Gastrocnemius medialis (tissue), 4 donors: ENCODE data around the gene STX10. TPM values are rescaled to one million over a fixed set of nuclear protein-coding genes. Genes with fewer than 3 reads are reported as not detected.

Source experiments
- ATAC-seq, 2 donors: fragments of 150-250 bp; one replicate each; pipeline ENCODE4 v1.9.1; 2016
- DNase-seq, 2 donors: peaks; one replicate each; pipeline ENCODE4 v3.0.0-alpha.2; 2019
- H3K27ac ChIP-seq, 4 donors: fragments of 200-600 bp; sonication (generic); 1 replicate in 1 of 4; 2 replicates in 3 of 4; pipeline ENCODE4 v1.5.1; 2016 to 2018; ENCODE audit warnings: mild to moderate bottlenecking in 2 of 4, moderate library complexity in 1 of 4
- H3K27me3 ChIP-seq, 3 donors: fragments of 200-600 bp; sonication (generic) in 2 of 3; 1 replicate in 1 of 3; 2 replicates in 2 of 3; pipeline versions ENCODE4 v1.5.1 to v1.6.0; 2016 to 2019; ENCODE audit warnings: mild to moderate bottlenecking in 1 of 3, moderate library complexity in 1 of 3
- H3K36me3 ChIP-seq, 2 donors: fragments of 200-600 bp; sonication (generic) in 1 of 2; one replicate each; pipeline ENCODE4 v1.5.1; 2017 to 2018
- H3K4me1 ChIP-seq, 2 donors: fragments of 200-600 bp; sonication (generic) in 1 of 2; one replicate each; pipeline ENCODE4 v1.5.1; 2016 to 2017; ENCODE audit warnings: mild to moderate bottlenecking in 2 of 2
- H3K4me3 ChIP-seq, 4 donors: fragments of 200-600 bp; sonication (generic) in 3 of 4; 1 replicate in 1 of 4; 2 replicates in 3 of 4; pipeline ENCODE4 v1.5.1; 2016 to 2019; ENCODE audit warnings: mild to moderate bottlenecking in 2 of 4
- H3K9me3 ChIP-seq, 3 donors: fragments of 200-600 bp; sonication (generic) in 2 of 3; 1 replicate in 1 of 3; 2 replicates in 2 of 3; pipeline ENCODE4 v1.5.1; 2016 to 2019
- CTCF ChIP-seq, 5 experiments: fragments of 450-650 bp in 3 of 5; fragments of 200-600 bp in 2 of 5; sonication (generic) in 2 of 5; IDR thresholded peaks in 4 of 5; conservative IDR thresholded peaks in 1 of 5; 1 replicate in 4 of 5; 2 replicates in 1 of 5; pipeline ENCODE4 v1.5.1; 2016 to 2019; ENCODE audit warnings: antibody characterized with exemption in 5 of 5, mild to moderate bottlenecking in 3 of 5, moderate library complexity in 3 of 5
- POLR2A ChIP-seq, 2 donors: fragments of 450-650 bp; IDR thresholded peaks; one replicate each; pipeline ENCODE4 v1.6.1; 2017; ENCODE audit warnings: antibody characterized with exemption in 2 of 2, mild to moderate bottlenecking in 2 of 2, moderate library complexity in 2 of 2
- in situ Hi-C, 4 donors: fragments of 200-750 bp; cut with MboI; loops; one replicate each; pipeline versions ENCODE4 v1.15.0 to v1.8.0; 2017; ENCODE audit warnings: low sequenced_read_pairs in 4 of 4
- intact Hi-C: fragments of 100-400 bp; cut with DNase I; formaldehyde crosslinking; loops from one replicate; pipeline ENCODE4 v1.15.1; 2023; ENCODE audit warnings: low total_unique reads
- total RNA-seq, 4 donors: library from RNA; depleted of rRNA; stranded (reverse); fragments of >200 nt; gene quantifications; one replicate each; pipeline versions ENCODE4 v1.1.0 to v1.2.3, GENCODE V29; 2016

STX10 gene
- total RNA-seq, 4 donors from 2014 or later = 16.5 to 40.7 (median 33.4) TPM

GRCh38 chr19:13155472-13156359 lies 5.5 kb upstream of the STX10 start:
- intact Hi-C loops = no loop called here
- TF ChIP-seq POLR2A (IDR thresholded peaks at IDR 0.05) (peak; percentile 16 to 28), CTCF (IDR thresholded peaks at IDR 0.05 in 4 of 5, conservative IDR thresholded peaks at IDR 0.05 in 1 of 5) (no peak)
- Histone ChIP-seq H3K4me3 (peak overlapping the region; percentile 56 to 94 (median 91)), H3K27ac (peak overlapping the region; percentile 96 to 99 (median 98)), H3K27me3 (peaks cover 0 to 25% (median 14%) of the 10 kb centered on the region in 3 donors), H3K4me1 (peaks cover 21 to 29% of the 10 kb centered on the region in 2 donors), H3K36me3 (no peaks in the 10 kb centered on the region), H3K9me3 (no peaks in the 10 kb centered on the region)
- in situ Hi-C loops = no loop called here
- ATAC-seq (no peak), DNase-seq (peak; percentile 40 to 69)

GRCh38 chr19:13154911-13155471 lies 4.8 kb upstream of the STX10 start:
- H3K36me3 ChIP-seq = no peaks in the 10 kb centered on the region
- H3K27me3 ChIP-seq = peaks cover 0 to 25% (median 14%) of the 10 kb centered on the region in 3 donors
- H3K4me3 ChIP-seq = peak overlapping the region; percentile 56 to 94 (median 91)
- H3K9me3 ChIP-seq = no peaks in the 10 kb centered on the region
- peak overlapping the region; percentile 96 to 99 (median 98) for H3K27ac ChIP-seq
- TF ChIP-seq CTCF (IDR thresholded peaks at IDR 0.05 in 4 of 5, conservative IDR thresholded peaks at IDR 0.05 in 1 of 5) (no peak), POLR2A (IDR thresholded peaks at IDR 0.05) (no peak)
- H3K4me1 ChIP-seq = peaks cover 21 to 29% of the 10 kb centered on the region in 2 donors
- no peak for ATAC-seq
- in situ Hi-C loops (no loop called here), intact Hi-C loops (loop anchor here (5.0 kb wide), 5 partner anchors 52 to 1407 kb away; partner anchors contain the start of gene JUNB)
- DNase-seq = peak in 1 of 2 donors; percentile 39

- H3K4me3 ChIP-seq = peak overlapping the region; percentile 56 to 94 (median 91)
- peak; percentile 75 to 87 for DNase-seq
- peak overlapping the region; percentile 96 to 99 (median 98) for H3K27ac ChIP-seq
- H3K4me1 ChIP-seq = peaks cover 22 to 34% of the 10 kb centered on the region in 2 donors
- intact Hi-C loops = loop anchor here (5.0 kb wide), 5 partner anchors 53 to 1408 kb away; partner anchors contain the start of gene JUNB
- in situ Hi-C loops = no loop called here
- TF ChIP-seq CTCF (IDR thresholded peaks at IDR 0.05 in 4 of 5, conservative IDR thresholded peaks at IDR 0.05 in 1 of 5) (no peak), POLR2A (IDR thresholded peaks at IDR 0.05) (peak; percentile 57 to 66)
- peaks cover 0 to 25% (median 14%) of the 10 kb centered on the region in 3 donors for H3K27me3 ChIP-seq
- no peak for ATAC-seq
- H3K36me3 ChIP-seq = no peaks in the 10 kb centered on the region
- H3K9me3 ChIP-seq = no peaks in the 10 kb centered on the region
Measured at GRCh38 chr19:13154241-13154778, 4.1 kb upstream of the STX10 start.

- TF ChIP-seq CTCF (IDR thresholded peaks at IDR 0.05 in 4 of 5, conservative IDR thresholded peaks at IDR 0.05 in 1 of 5) (no peak), POLR2A (IDR thresholded peaks at IDR 0.05) (no peak)
- ATAC-seq = no peak
- Histone ChIP-seq H3K4me3 (peak overlapping the region; percentile 56 to 94 (median 91)), H3K4me1 (peaks cover 28 to 40% of the 10 kb centered on the region in 2 donors), H3K27me3 (peaks cover 0 to 25% (median 14%) of the 10 kb centered on the region in 3 donors), H3K36me3 (no peaks in the 10 kb centered on the region), H3K9me3 (no peaks in the 10 kb centered on the region), H3K27ac (peak overlapping the region; percentile 96 to 99 (median 98))
- in situ Hi-C loops = no loop called here
- no peak for DNase-seq
- intact Hi-C loops = loop anchor here (5.0 kb wide), 5 partner anchors 54 to 1409 kb away; partner anchors contain the start of gene JUNB
Measured at GRCh38 chr19:13153569-13154240, 3.5 kb upstream of the STX10 start.
